ENCODE data around the gene OR2AG2. TPM values are rescaled to one million over a fixed set of nuclear protein-coding genes. Genes with fewer than 3 reads are reported as not detected.

The OR2AG2 gene, protein sequence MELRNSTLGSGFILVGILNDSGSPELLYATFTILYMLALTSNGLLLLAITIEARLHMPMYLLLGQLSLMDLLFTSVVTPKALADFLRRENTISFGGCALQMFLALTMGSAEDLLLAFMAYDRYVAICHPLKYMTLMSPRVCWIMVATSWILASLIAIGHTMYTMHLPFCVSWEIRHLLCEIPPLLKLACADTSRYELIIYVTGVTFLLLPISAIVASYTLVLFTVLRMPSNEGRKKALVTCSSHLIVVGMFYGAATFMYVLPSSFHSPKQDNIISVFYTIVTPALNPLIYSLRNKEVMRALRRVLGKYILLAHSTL
- total RNA-seq (under 1 TPM in 2 of 5 donors, not detected in 3; 0.29 to 0.55 TPM), polyA plus RNA-seq (not detected)
- long read RNA-seq, donor 1: 0 reads
- long read RNA-seq, donor 2: 0 reads
- long read RNA-seq, donor 3: 0 reads
- long read RNA-seq, donor 4: 0 reads
- long read RNA-seq, donor 5: 0 reads
- long read RNA-seq, donor 6: 0 reads
- long read RNA-seq, donor 7: 0 reads
- long read RNA-seq, donor 8: 0 reads
- long read RNA-seq, donor 9: 0 reads
- long read RNA-seq, donor 10: 0 reads

DNA sequence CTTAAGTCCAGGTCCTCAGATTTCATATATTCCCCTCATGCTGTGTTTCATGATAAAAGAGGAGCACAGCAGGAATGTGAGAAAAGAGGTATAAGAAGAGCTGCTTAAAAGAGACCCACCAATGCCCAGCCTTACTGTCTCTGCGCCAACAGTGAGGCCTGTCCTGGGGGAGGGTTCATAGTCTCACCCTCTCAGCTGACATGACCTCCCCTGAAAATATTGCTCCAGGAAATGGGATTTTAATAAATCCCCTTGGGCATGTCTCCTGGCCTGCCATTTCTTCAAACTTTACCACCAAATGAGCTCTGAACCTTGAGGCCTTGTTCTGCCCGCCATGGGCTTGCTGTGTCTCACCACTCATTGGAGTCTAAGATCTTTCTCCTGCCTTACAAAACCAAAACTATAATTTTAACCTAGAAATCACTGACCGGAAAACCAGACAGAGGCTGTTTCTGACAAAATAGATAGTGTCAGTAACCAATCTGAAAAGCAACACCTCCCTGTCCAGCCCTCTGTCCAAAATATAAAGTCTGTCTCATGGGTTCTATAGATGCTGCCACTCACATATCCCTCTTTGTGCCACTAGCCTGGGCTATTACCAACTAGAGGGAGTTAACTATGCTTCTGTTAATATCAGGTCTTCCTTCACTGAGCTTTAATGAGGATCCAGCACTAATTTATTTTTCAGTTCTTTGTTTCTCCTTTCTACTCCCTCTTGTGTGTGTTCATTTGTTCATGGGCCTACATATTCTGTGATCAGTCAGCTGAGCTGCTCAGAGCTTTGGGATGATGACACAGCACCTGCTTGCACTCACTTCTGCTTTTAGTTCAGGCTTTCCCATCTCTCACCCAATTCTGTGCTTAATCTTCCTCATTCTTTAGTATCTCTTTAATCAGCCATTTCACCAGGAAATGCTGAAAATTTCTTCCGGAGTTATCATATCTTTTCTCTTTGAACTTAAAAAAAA is at the start of gene OR2AG2:
Gene OR2AG2, minus strand, starts transcription at position 51 of the 968 bp plus-strand sequence. CDS start 3,019 bp downstream, outside the sequence.
- 62 to 84% (median 65%) methylated on average over 4 of the region's 4 CpGs for WGBS, 5 donors
- Histone ChIP-seq H3K4me1 (no peaks in the 10 kb centered on the region), H3K36me3 (no peaks in the 10 kb centered on the region), H3K27ac (no peak within 1 kb of the TSS), H3K4me3 (no peak within 1 kb of the TSS), H3K9me3 (no peaks in the 10 kb centered on the region), H3K27me3 (no peaks in the 10 kb centered on the region)
- no peak for TF ChIP-seq POLR2A (IDR thresholded peaks at IDR 0.05)
- TF ChIP-seq POLR2AphosphoS5 (IDR thresholded peaks at IDR 0.05): no peak
- TF ChIP-seq, protein P1, sequence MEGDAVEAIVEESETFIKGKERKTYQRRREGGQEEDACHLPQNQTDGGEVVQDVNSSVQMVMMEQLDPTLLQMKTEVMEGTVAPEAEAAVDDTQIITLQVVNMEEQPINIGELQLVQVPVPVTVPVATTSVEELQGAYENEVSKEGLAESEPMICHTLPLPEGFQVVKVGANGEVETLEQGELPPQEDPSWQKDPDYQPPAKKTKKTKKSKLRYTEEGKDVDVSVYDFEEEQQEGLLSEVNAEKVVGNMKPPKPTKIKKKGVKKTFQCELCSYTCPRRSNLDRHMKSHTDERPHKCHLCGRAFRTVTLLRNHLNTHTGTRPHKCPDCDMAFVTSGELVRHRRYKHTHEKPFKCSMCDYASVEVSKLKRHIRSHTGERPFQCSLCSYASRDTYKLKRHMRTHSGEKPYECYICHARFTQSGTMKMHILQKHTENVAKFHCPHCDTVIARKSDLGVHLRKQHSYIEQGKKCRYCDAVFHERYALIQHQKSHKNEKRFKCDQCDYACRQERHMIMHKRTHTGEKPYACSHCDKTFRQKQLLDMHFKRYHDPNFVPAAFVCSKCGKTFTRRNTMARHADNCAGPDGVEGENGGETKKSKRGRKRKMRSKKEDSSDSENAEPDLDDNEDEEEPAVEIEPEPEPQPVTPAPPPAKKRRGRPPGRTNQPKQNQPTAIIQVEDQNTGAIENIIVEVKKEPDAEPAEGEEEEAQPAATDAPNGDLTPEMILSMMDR (IDR thresholded peaks at IDR 0.05): no peak
- TF ChIP-seq EP300 (IDR thresholded peaks at IDR 0.05): no peak
- peak in 1 of 2 donors; percentile 24 for DNase-seq
- intact Hi-C loops (cut with DNase I; ENCODE audit: low total_unique reads): no loop called here

DNA sequence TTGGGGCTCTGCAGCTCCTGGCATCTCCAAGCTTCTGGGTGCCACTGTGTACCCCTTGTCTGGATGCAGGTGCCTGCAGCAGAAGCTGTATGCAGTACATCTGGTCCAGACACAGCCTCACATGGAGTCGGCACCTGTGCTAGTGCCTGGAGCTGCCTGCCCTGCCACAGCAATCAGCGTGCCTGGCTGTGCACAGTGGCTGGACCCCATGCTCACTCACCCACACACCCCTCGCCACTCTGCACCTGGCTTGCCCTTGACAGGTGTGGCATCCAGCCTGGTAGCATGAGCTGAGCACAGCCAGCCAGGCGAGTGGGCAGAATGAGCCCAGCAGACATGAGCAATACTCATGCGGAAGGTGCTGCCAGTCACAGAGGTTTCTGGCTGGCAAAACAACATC is 47.2 kb upstream of the OR2AG2 start:
- H3K4me1 ChIP-seq: no peaks in the 10 kb centered on the region
- DNase-seq: no peak
- TF ChIP-seq, protein P1 (IDR thresholded peaks at IDR 0.05): no peak
- TF ChIP-seq POLR2AphosphoS5 (IDR thresholded peaks at IDR 0.05) (no peak), EP300 (IDR thresholded peaks at IDR 0.05) (no peak), POLR2A (IDR thresholded peaks at IDR 0.05) (no peak)
- H3K27me3 ChIP-seq: no peaks in the 10 kb centered on the region
- H3K27ac ChIP-seq: no peak overlapping the region
- no peak overlapping the region for H3K4me3 ChIP-seq
- H3K36me3 ChIP-seq: no peaks in the 10 kb centered on the region
- H3K9me3 ChIP-seq: no peaks in the 10 kb centered on the region
- WGBS, 5 donors: 82 to 100% (median 89%) methylated on average over 1 to 5 of the region's 5 CpGs
- intact Hi-C loops (cut with DNase I; ENCODE audit: low total_unique reads): no loop called here

DNA sequence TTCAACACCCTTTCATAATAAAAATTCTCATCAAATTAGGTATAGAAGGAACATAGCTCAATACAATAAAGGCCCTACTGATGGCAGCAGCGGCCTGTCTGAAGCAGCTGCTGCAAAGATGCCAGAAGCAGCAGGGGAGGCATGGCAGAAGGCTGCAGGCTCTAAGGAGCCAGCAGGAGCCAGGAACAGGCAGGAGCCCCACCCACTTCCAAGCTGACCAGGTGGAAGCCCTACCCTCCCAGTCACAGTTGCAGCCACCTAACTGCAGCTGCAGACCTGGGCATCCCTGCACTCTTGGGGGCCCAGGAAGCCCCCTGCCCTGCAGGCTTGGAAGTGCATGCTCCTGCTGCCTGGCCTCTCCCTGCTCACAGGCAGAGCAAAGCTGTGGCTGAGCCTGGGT is 45.9 kb upstream of the OR2AG2 start:
- WGBS, 5 donors: 46 to 62% (median 54%) methylated on average over 1 of the region's 1 CpG
- Histone ChIP-seq H3K9me3 (no peaks in the 10 kb centered on the region), H3K4me1 (no peaks in the 10 kb centered on the region), H3K4me3 (no peak overlapping the region), H3K27me3 (peaks cover 0 to 5% (median 0%) of the 10 kb centered on the region in 3 donors), H3K36me3 (no peaks in the 10 kb centered on the region), H3K27ac (no peak overlapping the region)
- TF ChIP-seq EP300 (IDR thresholded peaks at IDR 0.05) (no peak), POLR2AphosphoS5 (IDR thresholded peaks at IDR 0.05) (no peak), POLR2A (IDR thresholded peaks at IDR 0.05) (no peak)
- TF ChIP-seq, protein P1 (IDR thresholded peaks at IDR 0.05): no peak
- DNase-seq: no peak
- intact Hi-C loops (cut with DNase I; ENCODE audit: low total_unique reads): no loop called here

DNA sequence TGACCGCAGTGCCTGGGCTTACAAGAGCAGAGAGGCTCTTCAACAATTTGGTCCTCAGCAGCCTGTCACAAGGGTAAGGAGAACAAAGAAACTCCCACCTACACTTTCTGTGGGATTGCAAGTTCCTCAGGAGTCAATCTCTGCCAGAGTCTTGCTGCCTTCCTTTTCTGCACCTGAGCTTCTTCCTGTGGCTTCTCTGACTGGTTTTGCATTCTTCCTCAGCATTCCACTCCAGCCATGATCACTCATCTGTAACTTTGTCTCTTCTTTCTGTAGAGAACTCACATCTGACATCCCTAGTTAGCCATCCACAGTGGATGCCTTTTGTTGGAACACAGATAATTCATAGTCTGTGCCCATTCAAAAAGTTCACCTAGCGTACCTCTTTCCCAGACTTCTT is 41.9 kb upstream of the OR2AG2 start:
- peaks cover 0 to 10% (median 0%) of the 10 kb centered on the region in 3 donors for H3K27me3 ChIP-seq
- H3K4me1 ChIP-seq: no peaks in the 10 kb centered on the region
- H3K9me3 ChIP-seq: no peaks in the 10 kb centered on the region
- H3K36me3 ChIP-seq: no peaks in the 10 kb centered on the region
- WGBS, 5 donors: 58 to 71% (median 63%) methylated on average over 2 of the region's 2 CpGs
- no peak overlapping the region for H3K27ac ChIP-seq
- TF ChIP-seq POLR2AphosphoS5 (IDR thresholded peaks at IDR 0.05) (no peak), EP300 (IDR thresholded peaks at IDR 0.05) (no peak), POLR2A (IDR thresholded peaks at IDR 0.05) (no peak)
- TF ChIP-seq, protein P1 (IDR thresholded peaks at IDR 0.05): no peak
- no peak overlapping the region for H3K4me3 ChIP-seq
- DNase-seq: no peak
- intact Hi-C loops (cut with DNase I; ENCODE audit: low total_unique reads): no loop called here

All from stomach (tissue), 19 donors.